Stomach (tissue), 4 donors: ENCODE results near the gene IGF2BP1.

Source experiments
- EP300 ChIP-seq: sonication (generic); formaldehyde crosslinking; IDR thresholded peaks from one replicate; pipeline ENCODE4 v1.6.1; 2017; ENCODE audit warnings: antibody characterized with exemption
- POLR2A ChIP-seq, 4 donors: fragments of 450-650 bp; IDR thresholded peaks; one replicate each; pipeline ENCODE4 v1.6.1; 2016; ENCODE audit warnings: antibody characterized with exemption in 4 of 4, control low read depth in 2 of 4, mild to moderate bottlenecking in 1 of 4, moderate library complexity in 1 of 4
- TF ChIP-seq, protein P1 (sequence below), 7 experiments: fragments of 450-650 bp in 4 of 7; fragments of 200-600 bp in 3 of 7; sonication (generic) in 3 of 7; IDR thresholded peaks; one replicate each; pipeline ENCODE4 v1.5.1; 2016 to 2019; ENCODE audit warnings: antibody characterized with exemption in 7 of 7, control low read depth in 2 of 7, mild to moderate bottlenecking in 1 of 7

DNA sequence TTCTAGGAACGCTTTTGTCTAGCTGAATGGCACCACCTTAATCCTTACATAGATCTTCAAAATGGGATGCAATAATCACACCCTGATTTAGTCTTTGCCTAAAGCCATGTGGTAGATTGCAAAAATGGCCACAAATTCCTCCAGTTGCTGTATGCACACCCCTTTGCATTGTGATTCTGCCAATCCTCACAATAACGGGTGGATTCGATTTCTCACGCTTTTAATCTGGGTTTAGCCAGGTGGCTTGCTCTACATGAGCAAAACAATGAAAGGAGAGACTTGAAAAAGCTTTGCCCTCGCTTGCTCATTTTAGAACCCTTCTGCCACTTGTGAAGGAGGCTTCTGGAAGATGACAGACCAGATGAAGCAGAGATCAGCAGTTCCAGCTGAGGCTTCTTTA, 85.0 kb downstream of the IGF2BP1 start:
- TF ChIP-seq, protein P1, sequence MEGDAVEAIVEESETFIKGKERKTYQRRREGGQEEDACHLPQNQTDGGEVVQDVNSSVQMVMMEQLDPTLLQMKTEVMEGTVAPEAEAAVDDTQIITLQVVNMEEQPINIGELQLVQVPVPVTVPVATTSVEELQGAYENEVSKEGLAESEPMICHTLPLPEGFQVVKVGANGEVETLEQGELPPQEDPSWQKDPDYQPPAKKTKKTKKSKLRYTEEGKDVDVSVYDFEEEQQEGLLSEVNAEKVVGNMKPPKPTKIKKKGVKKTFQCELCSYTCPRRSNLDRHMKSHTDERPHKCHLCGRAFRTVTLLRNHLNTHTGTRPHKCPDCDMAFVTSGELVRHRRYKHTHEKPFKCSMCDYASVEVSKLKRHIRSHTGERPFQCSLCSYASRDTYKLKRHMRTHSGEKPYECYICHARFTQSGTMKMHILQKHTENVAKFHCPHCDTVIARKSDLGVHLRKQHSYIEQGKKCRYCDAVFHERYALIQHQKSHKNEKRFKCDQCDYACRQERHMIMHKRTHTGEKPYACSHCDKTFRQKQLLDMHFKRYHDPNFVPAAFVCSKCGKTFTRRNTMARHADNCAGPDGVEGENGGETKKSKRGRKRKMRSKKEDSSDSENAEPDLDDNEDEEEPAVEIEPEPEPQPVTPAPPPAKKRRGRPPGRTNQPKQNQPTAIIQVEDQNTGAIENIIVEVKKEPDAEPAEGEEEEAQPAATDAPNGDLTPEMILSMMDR (IDR thresholded peaks at IDR 0.05): no peak
- TF ChIP-seq EP300 (no peak), POLR2A (IDR thresholded peaks at IDR 0.05) (no peak)
